GM18517 (cell line): ENCODE results near the gene SLC25A46.
"Not testable (repeated sequence)": the region's sequence is repeated elsewhere in the genome, so short reads cannot be mapped to it uniquely, and the experiment has no call there.

Experiments used
- ATAC-seq: cut with Tn5 transposase; IDR thresholded peaks from one replicate; pipeline ENCODE4 v1.9.1; 2021; ENCODE audit warnings: mild to moderate bottlenecking, moderate library complexity; ENCODE audit not compliant: unreplicated experiment

SLC25A46 gene

GRCh38 chr5:110754181-110754580 lies 15.4 kb downstream of the SLC25A46 start:
- ATAC-seq: no peak

GRCh38 chr5:110757118-110757729 lies 18.4 kb downstream of the SLC25A46 start:
- ATAC-seq: no peak

- no peak for ATAC-seq
Observed at GRCh38 chr5:110760158-110760557, 21.4 kb downstream of the SLC25A46 start.

- ATAC-seq: no peak
Observed at GRCh38 chr5:110768138-110768860, 29.5 kb downstream of the SLC25A46 start.

- no peak for ATAC-seq
Observed at GRCh38 chr5:110769000-110769681, 30.3 kb downstream of the SLC25A46 start.

- ATAC-seq: no peak
Observed at GRCh38 chr5:110770286-110770685, 31.5 kb downstream of the SLC25A46 start.

- ATAC-seq: no peak
Observed at GRCh38 chr5:110784901-110785300, 46.1 kb downstream of the SLC25A46 start.

GRCh38 chr5:110785356-110785755 lies 46.5 kb downstream of the SLC25A46 start:
- ATAC-seq: no peak

GRCh38 chr5:110788006-110788405 lies 49.2 kb downstream of the SLC25A46 start:
- ATAC-seq: not testable (repeated sequence)

- no peak for ATAC-seq
Observed at GRCh38 chr5:110790673-110791072, 51.9 kb downstream of the SLC25A46 start.

GRCh38 chr5:110802998-110803397 lies 64.2 kb downstream of the SLC25A46 start:
- ATAC-seq: no peak

- ATAC-seq: no peak
Observed at GRCh38 chr5:110803467-110804326, 64.9 kb downstream of the SLC25A46 start.

GRCh38 chr5:110807169-110807568 lies 68.4 kb downstream of the SLC25A46 start:
- no peak for ATAC-seq

GRCh38 chr5:110809006-110809405 lies 70.2 kb downstream of the SLC25A46 start:
- ATAC-seq: no peak
